ENCODE results near the gene MRM1.

MRM1 gene

GRCh38 chr17:36592316-36592715 lies 9.1 kb upstream of the MRM1 start:
- H3K4me1 ChIP-seq (ENCODE audit: control insufficient read depth, insufficient read depth, low read length, poor library complexity, severe bottlenecking) = peaks cover 5% of the 10 kb centered on the region
- no peak overlapping the region for H3K27ac ChIP-seq (ENCODE audit: low read depth, low read length, severe bottlenecking)
- peaks cover 45% of the 10 kb centered on the region for H3K36me3 ChIP-seq (ENCODE audit: control insufficient read depth, insufficient read depth, low read length)
- 6 to 10% methylated on average over 4 of the region's 20 CpGs for WGBS, 2 experiments (ENCODE audit: insufficient coverage in 2 of 2)
- H3K4me3 ChIP-seq (ENCODE audit: extremely low read depth, insufficient read depth, low read length, poor library complexity, severe bottlenecking) = peak overlapping the region; percentile 75
- no peaks in the 10 kb centered on the region for H3K9me3 ChIP-seq (ENCODE audit: control insufficient read depth, low read length)

GRCh38 chr17:36592716-36593321 lies 8.6 kb upstream of the MRM1 start:
- Histone ChIP-seq H3K4me3 (ENCODE audit: extremely low read depth, insufficient read depth, low read length, poor library complexity, severe bottlenecking) (peak overlapping the region; percentile 75), H3K36me3 (ENCODE audit: control insufficient read depth, insufficient read depth, low read length) (peaks cover 40% of the 10 kb centered on the region), H3K27ac (ENCODE audit: low read depth, low read length, severe bottlenecking) (no peak overlapping the region), H3K9me3 (ENCODE audit: control insufficient read depth, low read length) (no peaks in the 10 kb centered on the region), H3K4me1 (ENCODE audit: control insufficient read depth, insufficient read depth, low read length, poor library complexity, severe bottlenecking) (peaks cover 5% of the 10 kb centered on the region)
- 8% methylated on average over 1 to 2 of the region's 4 CpGs for WGBS, 2 experiments (ENCODE audit: insufficient coverage in 2 of 2)

- WGBS, 2 experiments (ENCODE audit: insufficient coverage in 2 of 2) = 78 to 97% methylated on average over 3 to 4 of the region's 8 CpGs
- peaks cover 5% of the 10 kb centered on the region for H3K4me1 ChIP-seq (ENCODE audit: control insufficient read depth, insufficient read depth, low read length, poor library complexity, severe bottlenecking)
- no peak overlapping the region for H3K4me3 ChIP-seq (ENCODE audit: extremely low read depth, insufficient read depth, low read length, poor library complexity, severe bottlenecking)
- peaks cover 31% of the 10 kb centered on the region for H3K36me3 ChIP-seq (ENCODE audit: control insufficient read depth, insufficient read depth, low read length)
- no peaks in the 10 kb centered on the region for H3K9me3 ChIP-seq (ENCODE audit: control insufficient read depth, low read length)
- no peak overlapping the region for H3K27ac ChIP-seq (ENCODE audit: low read depth, low read length, severe bottlenecking)
These were observed 7.6 kb upstream of the MRM1 start for GRCh38 chr17:36593656-36594316.

GRCh38 chr17:36594626-36595401 lies 6.6 kb upstream of the MRM1 start:
- no peak overlapping the region for H3K27ac ChIP-seq (ENCODE audit: low read depth, low read length, severe bottlenecking)
- WGBS, 2 experiments (ENCODE audit: insufficient coverage in 2 of 2) = 89 to 95% methylated on average over 9 to 10 of the region's 13 CpGs
- no peak overlapping the region for H3K4me3 ChIP-seq (ENCODE audit: extremely low read depth, insufficient read depth, low read length, poor library complexity, severe bottlenecking)
- H3K36me3 ChIP-seq (ENCODE audit: control insufficient read depth, insufficient read depth, low read length) = peaks cover 28% of the 10 kb centered on the region
- H3K9me3 ChIP-seq (ENCODE audit: control insufficient read depth, low read length) = no peaks in the 10 kb centered on the region
- peaks cover 5% of the 10 kb centered on the region for H3K4me1 ChIP-seq (ENCODE audit: control insufficient read depth, insufficient read depth, low read length, poor library complexity, severe bottlenecking)

GRCh38 chr17:36597226-36597625 lies 4.2 kb upstream of the MRM1 start:
- WGBS, 2 experiments (ENCODE audit: insufficient coverage in 2 of 2) = 86 to 96% methylated on average over 5 of the region's 6 CpGs

GRCh38 chr17:36597866-36598777 lies 3.3 kb upstream of the MRM1 start:
- Histone ChIP-seq H3K36me3 (ENCODE audit: control insufficient read depth, insufficient read depth, low read length) (peaks cover 31% of the 10 kb centered on the region), H3K4me1 (ENCODE audit: control insufficient read depth, insufficient read depth, low read length, poor library complexity, severe bottlenecking) (peaks cover 13% of the 10 kb centered on the region), H3K9me3 (ENCODE audit: control insufficient read depth, low read length) (no peaks in the 10 kb centered on the region), H3K27ac (ENCODE audit: low read depth, low read length, severe bottlenecking) (no peak overlapping the region), H3K4me3 (ENCODE audit: extremely low read depth, insufficient read depth, low read length, poor library complexity, severe bottlenecking) (no peak overlapping the region)
- WGBS, 2 experiments (ENCODE audit: insufficient coverage in 2 of 2) = 88 to 95% methylated on average over 9 to 10 of the region's 11 CpGs

More at GRCh38 chr17:36597226-36597625, 4.2 kb upstream of the MRM1 start:
- Histone ChIP-seq H3K36me3 (ENCODE audit: control insufficient read depth, insufficient read depth, low read length) (peaks cover 31% of the 10 kb centered on the region), H3K4me1 (ENCODE audit: control insufficient read depth, insufficient read depth, low read length, poor library complexity, severe bottlenecking) (peaks cover 11% of the 10 kb centered on the region), H3K27ac (ENCODE audit: low read depth, low read length, severe bottlenecking) (no peak overlapping the region), H3K4me3 (ENCODE audit: extremely low read depth, insufficient read depth, low read length, poor library complexity, severe bottlenecking) (no peak overlapping the region), H3K9me3 (ENCODE audit: control insufficient read depth, low read length) (no peaks in the 10 kb centered on the region)

GRCh38 chr17:36598951-36599401 lies 2.4 kb upstream of the MRM1 start:
- Histone ChIP-seq H3K4me3 (ENCODE audit: extremely low read depth, insufficient read depth, low read length, poor library complexity, severe bottlenecking) (no peak overlapping the region), H3K27ac (ENCODE audit: low read depth, low read length, severe bottlenecking) (no peak overlapping the region), H3K9me3 (ENCODE audit: control insufficient read depth, low read length) (no peaks in the 10 kb centered on the region), H3K4me1 (ENCODE audit: control insufficient read depth, insufficient read depth, low read length, poor library complexity, severe bottlenecking) (peaks cover 13% of the 10 kb centered on the region), H3K36me3 (ENCODE audit: control insufficient read depth, insufficient read depth, low read length) (peaks cover 26% of the 10 kb centered on the region)
- 87 to 91% methylated on average over 6 to 10 of the region's 13 CpGs for WGBS, 2 experiments (ENCODE audit: insufficient coverage in 2 of 2)

GRCh38 chr17:36599546-36600250 lies 1.7 kb upstream of the MRM1 start:
- Histone ChIP-seq H3K4me1 (ENCODE audit: control insufficient read depth, insufficient read depth, low read length, poor library complexity, severe bottlenecking) (peaks cover 13% of the 10 kb centered on the region), H3K4me3 (ENCODE audit: extremely low read depth, insufficient read depth, low read length, poor library complexity, severe bottlenecking) (no peak overlapping the region), H3K36me3 (ENCODE audit: control insufficient read depth, insufficient read depth, low read length) (peaks cover 21% of the 10 kb centered on the region), H3K9me3 (ENCODE audit: control insufficient read depth, low read length) (no peaks in the 10 kb centered on the region), H3K27ac (ENCODE audit: low read depth, low read length, severe bottlenecking) (no peak overlapping the region)
- 90 to 94% methylated on average over 7 to 9 of the region's 11 CpGs for WGBS, 2 experiments (ENCODE audit: insufficient coverage in 2 of 2)

GRCh38 chr17:36600465-36600864 lies 918 bp upstream of the MRM1 start:
- Histone ChIP-seq H3K9me3 (ENCODE audit: control insufficient read depth, low read length) (no peaks in the 10 kb centered on the region), H3K4me1 (ENCODE audit: control insufficient read depth, insufficient read depth, low read length, poor library complexity, severe bottlenecking) (peaks cover 13% of the 10 kb centered on the region), H3K4me3 (ENCODE audit: extremely low read depth, insufficient read depth, low read length, poor library complexity, severe bottlenecking) (peak overlapping the region; percentile 63), H3K27ac (ENCODE audit: low read depth, low read length, severe bottlenecking) (peak overlapping the region; percentile 65), H3K36me3 (ENCODE audit: control insufficient read depth, insufficient read depth, low read length) (peaks cover 17% of the 10 kb centered on the region)
- 68 to 85% methylated on average over 2 of the region's 3 CpGs for WGBS, 2 experiments (ENCODE audit: insufficient coverage in 2 of 2)

GRCh38 chr17:36600936-36601302 lies 464 bp upstream of the MRM1 start:
- H3K9me3 ChIP-seq (ENCODE audit: control insufficient read depth, low read length) = no peaks in the 10 kb centered on the region
- 13 to 20% methylated on average over 9 to 10 of the region's 10 CpGs for WGBS, 2 experiments (ENCODE audit: insufficient coverage in 2 of 2)
- peak overlapping the region; percentile 63 for H3K4me3 ChIP-seq (ENCODE audit: extremely low read depth, insufficient read depth, low read length, poor library complexity, severe bottlenecking)
- H3K27ac ChIP-seq (ENCODE audit: low read depth, low read length, severe bottlenecking) = peak overlapping the region; percentile 65
- peaks cover 13% of the 10 kb centered on the region for H3K36me3 ChIP-seq (ENCODE audit: control insufficient read depth, insufficient read depth, low read length)
- peaks cover 13% of the 10 kb centered on the region for H3K4me1 ChIP-seq (ENCODE audit: control insufficient read depth, insufficient read depth, low read length, poor library complexity, severe bottlenecking)

All from mesodermal cell (in vitro differentiated cells).